HL-60 (cell line): Measurements from ENCODE around the gene WARS2.
A peak's percentile ranks its signal among the peaks of the same experiment; 100 is the strongest.

Experiments
- DNase-seq, 2 experiments: peaks; one replicate each; pipeline ENCODE4 v3.0.0-alpha.2; 2010 to 2020; ENCODE audit warnings: low read depth in 1 of 2, low spot score in 1 of 2
- H3K27ac ChIP-seq: fragments of 250-450 bp; sonication (Bioruptor Pico); replicated peaks from 2 replicates; pipeline ENCODE4 v1.5.1; 2020; ENCODE audit warnings: mild to moderate bottlenecking, moderate library complexity
- H3K27me3 ChIP-seq: fragments of 250-450 bp; sonication (Bioruptor Pico); 2 replicates; pipeline ENCODE4 v1.5.1; 2021; ENCODE audit warnings: mild to moderate bottlenecking, moderate library complexity; ENCODE audit not compliant: insufficient read depth, poor library complexity, severe bottlenecking
- H3K4me3 ChIP-seq: replicated peaks from 2 replicates; pipeline ENCODE4 v1.5.1; 2011; ENCODE audit warnings: mild to moderate bottlenecking, control low read depth, low read length; ENCODE audit not compliant: insufficient read depth
- CTCF ChIP-seq: IDR thresholded peaks from one replicate; pipeline ENCODE4 v1.5.1; 2011; ENCODE audit warnings: low read length, control low read depth, inconsistent platforms; ENCODE audit not compliant: insufficient read depth
- GABPA ChIP-seq: IDR thresholded peaks from 2 replicates; pipeline ENCODE4 v1.6.1; 2012; ENCODE audit warnings: low read depth
- POLR2AphosphoS5 ChIP-seq: IDR thresholded peaks from 2 replicates; pipeline ENCODE4 v1.6.1; 2012; ENCODE audit warnings: low read depth
- REST ChIP-seq: IDR thresholded peaks from 2 replicates; pipeline ENCODE4 v1.6.1; 2012; ENCODE audit warnings: low read depth; ENCODE audit not compliant: insufficient replicate concordance
- SPI1 ChIP-seq: IDR thresholded peaks from 2 replicates; pipeline ENCODE4 v1.6.1; 2012; ENCODE audit warnings: low read depth, mild to moderate bottlenecking, borderline replicate concordance

Gene WARS2

DNA sequence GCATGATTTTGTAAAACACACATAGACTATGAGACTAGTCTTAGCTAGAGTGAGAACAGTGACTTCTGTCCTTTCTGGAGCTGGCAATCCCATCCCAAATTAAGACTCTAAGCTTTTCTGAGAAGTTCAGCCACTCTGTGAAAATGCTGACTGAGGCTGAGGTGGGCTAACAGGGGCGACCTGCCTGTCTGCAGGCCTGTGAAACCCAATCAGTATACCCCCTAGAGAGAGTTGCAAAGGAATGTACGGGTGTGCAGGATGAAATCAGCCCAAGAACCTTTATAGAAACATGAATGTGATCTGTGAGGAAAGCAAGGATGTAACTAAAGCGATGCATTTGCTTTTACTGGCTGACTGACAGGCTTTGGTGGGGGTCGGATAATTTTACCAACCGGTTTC is 136.3 kb downstream of the WARS2 start:
- no peak for DNase-seq
- H3K27ac ChIP-seq, result no peak overlapping the region
- no peak overlapping the region for H3K4me3 ChIP-seq
- no peak for TF ChIP-seq SPI1
- peaks cover 81% of the 10 kb centered on the region for H3K27me3 ChIP-seq

- no peak overlapping the region for H3K4me3 ChIP-seq
- peaks cover 81% of the 10 kb centered on the region for H3K27me3 ChIP-seq
- H3K27ac ChIP-seq, result no peak overlapping the region
- no peak for TF ChIP-seq REST
- no peak for TF ChIP-seq GABPA
- no peak for TF ChIP-seq SPI1
- TF ChIP-seq POLR2AphosphoS5, result no peak
- no peak for TF ChIP-seq CTCF
- no peak for DNase-seq
Observed at GRCh38 chr1:119003413-119004128, 136.9 kb downstream of the WARS2 start.

DNA sequence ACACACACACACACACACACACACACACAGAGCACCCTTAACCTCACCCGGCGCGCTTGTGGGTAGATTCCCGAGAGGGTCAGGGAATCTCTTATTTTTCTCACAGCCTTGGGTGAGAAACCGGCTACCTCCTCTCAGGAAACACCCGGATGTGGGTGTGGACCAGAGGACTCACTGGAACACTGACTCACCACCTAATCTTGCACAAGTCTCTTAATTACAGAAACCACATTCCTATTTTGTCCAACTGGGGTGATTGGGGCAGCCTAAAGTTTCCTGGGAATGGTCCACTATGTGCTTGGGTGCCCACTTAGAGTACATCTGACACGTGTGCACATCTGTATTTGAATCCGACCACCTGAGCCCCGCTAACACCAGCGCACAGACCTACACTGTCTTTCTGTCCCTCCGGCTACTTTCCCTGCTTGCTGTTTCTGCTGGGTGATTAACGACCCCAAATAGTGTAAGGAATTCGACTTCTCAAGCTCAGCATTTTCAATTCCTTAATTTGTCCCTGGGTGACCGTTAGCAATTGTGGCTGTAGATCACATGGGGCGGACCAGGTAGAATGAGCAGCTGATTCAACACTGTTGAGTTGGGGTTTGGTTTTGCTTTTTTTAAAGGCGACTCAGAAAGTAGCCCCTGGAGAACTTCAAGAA is 138.3 kb downstream of the WARS2 start:
- H3K4me3 ChIP-seq, result no peak overlapping the region
- H3K27ac ChIP-seq, result no peak overlapping the region
- TF ChIP-seq CTCF (no peak), GABPA (no peak), REST (no peak), POLR2AphosphoS5 (no peak), SPI1 (no peak)
- peaks cover 75% of the 10 kb centered on the region for H3K27me3 ChIP-seq
- peak in 1 of 2 experiments; percentile 35 for DNase-seq

DNA sequence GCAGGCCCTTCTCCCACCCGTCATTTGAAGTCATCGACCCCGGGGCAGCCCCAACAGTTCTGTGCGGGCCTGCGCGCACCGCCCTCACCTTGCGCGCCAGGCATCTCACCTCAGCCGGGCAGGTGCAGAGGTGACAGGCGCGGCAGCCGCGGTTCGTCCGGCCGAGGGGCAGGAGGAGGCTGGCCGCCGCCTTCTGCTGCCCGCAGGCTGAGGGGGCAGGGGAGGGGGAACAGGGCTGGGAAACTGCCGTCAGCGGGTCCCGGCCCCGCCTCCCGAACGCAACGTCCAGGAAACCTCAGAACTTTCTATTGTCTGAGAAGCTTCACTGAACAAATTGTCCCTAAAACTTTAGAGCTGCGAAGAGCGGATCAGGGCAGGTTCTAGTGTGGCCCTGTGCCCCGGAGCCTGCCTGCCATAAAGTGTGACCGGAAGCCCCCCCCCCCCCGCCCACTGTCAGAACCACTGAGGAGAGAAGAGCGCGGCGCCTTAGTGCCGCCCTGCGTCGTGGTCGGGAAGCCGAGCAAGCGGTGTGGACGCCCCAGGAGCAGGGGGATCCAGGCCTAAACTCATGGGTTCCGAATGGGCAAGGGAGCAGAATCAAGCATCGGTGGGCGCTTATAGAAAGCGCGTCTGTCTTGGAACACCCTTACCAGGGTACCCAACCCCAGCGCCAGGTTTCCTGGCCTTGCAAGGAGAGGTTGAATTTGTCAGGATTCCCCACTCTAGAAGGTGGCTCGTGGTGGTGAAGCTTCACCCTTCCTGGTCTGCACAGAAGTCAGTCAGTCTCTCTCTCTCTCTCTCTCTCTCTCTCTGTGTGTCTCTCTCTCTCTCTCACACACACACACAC is 139.0 kb downstream of the WARS2 start:
- no peak for TF ChIP-seq POLR2AphosphoS5
- TF ChIP-seq CTCF, result no peak
- TF ChIP-seq GABPA, result no peak
- no peak for TF ChIP-seq REST
- TF ChIP-seq SPI1, result no peak
- Histone ChIP-seq H3K27me3 (peaks cover 68% of the 10 kb centered on the region), H3K4me3 (no peak overlapping the region; the same call in 1 of the 2 replicates), H3K27ac (no peak overlapping the region)
- no peak for DNase-seq
